Measurements from ENCODE around the gene RASAL1.

RASAL1 gene

DNA sequence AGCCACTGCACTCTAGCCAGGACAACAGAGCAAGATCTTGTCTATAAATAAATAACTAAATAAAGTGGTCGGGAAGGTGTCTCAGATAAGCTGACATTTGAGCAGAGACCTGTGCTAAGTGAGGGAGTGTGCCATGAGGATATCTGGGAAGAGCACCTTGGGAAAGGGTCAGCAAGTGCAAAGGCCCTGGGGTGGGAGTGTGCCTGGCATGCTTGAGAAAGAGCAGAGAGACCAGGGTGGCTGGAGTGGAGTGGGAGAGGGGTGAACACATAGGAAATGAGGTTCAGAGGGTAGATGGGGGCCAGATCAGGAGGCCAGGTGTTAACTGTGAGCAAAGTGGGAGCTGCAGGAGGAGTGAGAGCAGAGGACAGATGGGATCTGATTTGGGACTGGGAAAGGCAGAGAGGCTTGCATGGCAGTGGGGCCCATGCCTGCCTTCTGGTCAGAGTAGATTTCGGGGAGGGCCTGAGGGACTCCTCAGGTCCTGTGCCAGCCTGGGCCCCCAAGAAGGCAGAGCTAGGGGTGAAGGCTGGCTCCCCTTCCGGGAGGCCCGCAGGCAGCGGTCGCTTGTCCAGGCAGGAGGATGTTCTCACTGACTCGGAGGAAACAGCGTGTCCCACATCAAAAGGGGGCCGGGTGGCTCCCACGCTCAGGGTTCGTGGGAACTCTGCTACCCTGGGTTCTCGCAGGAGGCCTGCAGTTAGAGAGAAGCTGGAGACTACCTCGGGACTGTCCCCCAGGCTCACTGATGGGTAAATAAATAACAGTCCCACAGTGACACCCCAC, 46.4 kb downstream of the RASAL1 start:
- no peak overlapping the region for H3K4me3 ChIP-seq (ENCODE audit: low read depth, low read length)
- TF ChIP-seq, protein P1, sequence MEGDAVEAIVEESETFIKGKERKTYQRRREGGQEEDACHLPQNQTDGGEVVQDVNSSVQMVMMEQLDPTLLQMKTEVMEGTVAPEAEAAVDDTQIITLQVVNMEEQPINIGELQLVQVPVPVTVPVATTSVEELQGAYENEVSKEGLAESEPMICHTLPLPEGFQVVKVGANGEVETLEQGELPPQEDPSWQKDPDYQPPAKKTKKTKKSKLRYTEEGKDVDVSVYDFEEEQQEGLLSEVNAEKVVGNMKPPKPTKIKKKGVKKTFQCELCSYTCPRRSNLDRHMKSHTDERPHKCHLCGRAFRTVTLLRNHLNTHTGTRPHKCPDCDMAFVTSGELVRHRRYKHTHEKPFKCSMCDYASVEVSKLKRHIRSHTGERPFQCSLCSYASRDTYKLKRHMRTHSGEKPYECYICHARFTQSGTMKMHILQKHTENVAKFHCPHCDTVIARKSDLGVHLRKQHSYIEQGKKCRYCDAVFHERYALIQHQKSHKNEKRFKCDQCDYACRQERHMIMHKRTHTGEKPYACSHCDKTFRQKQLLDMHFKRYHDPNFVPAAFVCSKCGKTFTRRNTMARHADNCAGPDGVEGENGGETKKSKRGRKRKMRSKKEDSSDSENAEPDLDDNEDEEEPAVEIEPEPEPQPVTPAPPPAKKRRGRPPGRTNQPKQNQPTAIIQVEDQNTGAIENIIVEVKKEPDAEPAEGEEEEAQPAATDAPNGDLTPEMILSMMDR (IDR thresholded peaks at IDR 0.05; ENCODE audit: low read depth, low read length) = no peak

DNA sequence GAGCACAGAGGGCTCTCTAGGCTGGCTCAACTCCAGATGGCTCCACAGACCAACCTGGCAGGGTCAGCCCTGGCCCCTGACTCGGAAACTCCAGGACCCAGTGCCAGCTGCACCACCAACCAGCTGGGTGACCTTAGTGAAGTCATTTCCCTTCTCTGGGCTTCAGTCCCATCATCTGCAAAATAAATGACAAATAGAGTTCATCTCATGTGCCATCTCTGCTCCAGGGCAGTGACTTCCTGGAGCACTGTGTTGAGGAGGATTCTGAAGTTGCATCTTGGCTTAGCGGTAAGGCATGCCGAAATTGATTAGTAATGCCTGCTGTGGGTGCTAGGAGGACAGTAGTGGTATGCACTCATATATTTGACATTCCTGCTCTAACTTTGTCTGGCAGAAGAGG, 47.5 kb downstream of the RASAL1 start:
- TF ChIP-seq, protein P1 (IDR thresholded peaks at IDR 0.05; ENCODE audit: low read depth, low read length) = no peak

DNA sequence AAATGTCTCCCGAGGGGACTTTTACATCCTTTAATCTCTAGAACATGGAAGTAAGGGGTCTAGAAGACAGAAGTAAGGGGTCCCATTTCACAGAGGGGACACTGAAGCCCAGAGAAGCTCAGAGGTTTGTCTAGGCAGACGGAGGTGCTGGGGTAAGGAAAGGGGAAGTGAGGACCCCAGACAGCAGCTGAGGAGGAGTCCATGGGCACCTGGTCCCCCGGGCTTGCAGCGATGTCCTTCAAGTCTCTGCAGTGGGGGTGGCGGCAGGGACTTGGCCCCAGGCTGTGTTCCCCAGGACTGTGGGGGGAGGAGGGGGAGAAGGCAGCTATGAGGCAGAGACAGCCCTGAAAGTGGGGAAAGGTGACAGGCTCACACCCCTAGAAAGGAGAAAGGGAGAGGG, 48.4 kb downstream of the RASAL1 start:
- H3K4me3 ChIP-seq (ENCODE audit: low read depth, low read length) = no peak overlapping the region
- TF ChIP-seq, protein P1 (IDR thresholded peaks at IDR 0.05; ENCODE audit: low read depth, low read length) = no peak

More for the DNA sequence above, 47.5 kb downstream of the RASAL1 start:
- no peak overlapping the region for H3K4me3 ChIP-seq (ENCODE audit: low read depth, low read length)

DNA sequence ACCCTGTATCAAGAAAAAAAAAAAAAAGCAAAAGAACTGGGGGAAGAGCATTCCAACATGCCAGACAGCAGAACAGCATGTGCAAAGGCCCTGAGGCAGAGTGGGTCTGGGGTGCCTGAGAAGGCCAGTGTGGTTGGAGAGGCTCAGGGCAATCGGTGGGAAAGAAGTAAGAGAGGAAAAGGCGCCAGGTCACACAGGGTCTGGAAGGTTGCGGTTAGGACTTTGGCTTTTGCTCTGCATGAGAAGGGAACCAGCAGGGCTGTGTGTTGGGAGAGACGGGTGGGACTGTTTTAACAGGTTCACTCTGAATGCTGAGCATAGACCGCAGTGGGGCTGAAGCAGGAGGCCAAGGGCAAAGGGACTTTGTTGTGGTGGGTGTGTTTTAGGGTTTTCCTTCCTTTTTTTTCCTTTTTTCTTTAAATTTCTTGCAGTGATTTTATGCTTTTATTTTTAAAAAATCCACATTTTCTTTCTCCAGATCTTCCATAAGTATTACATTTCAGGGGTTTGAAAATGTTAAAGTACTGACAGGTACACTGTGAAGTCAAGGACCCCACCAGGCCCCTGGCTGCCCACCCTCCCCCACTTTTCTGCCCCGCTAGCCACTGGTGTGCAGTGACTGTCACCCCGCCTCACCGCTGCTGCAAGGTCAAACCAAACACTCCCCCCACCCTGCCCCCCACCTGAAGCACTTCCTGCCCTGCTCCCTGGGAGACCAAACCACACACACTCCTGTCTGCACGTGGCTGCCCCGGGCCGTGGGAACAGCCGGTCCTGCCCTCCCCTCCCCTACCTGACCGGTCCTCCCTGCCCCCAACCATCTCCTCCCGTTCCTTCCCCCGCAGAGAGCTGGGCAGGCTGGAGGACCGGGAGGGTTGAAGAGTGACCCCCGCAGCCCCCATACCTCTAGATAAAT, 49.1 kb downstream of the RASAL1 start:
- TF ChIP-seq, protein P1 (IDR thresholded peaks at IDR 0.05; ENCODE audit: low read depth, low read length) = no peak
- H3K4me3 ChIP-seq (ENCODE audit: low read depth, low read length) = no peak overlapping the region

DNA sequence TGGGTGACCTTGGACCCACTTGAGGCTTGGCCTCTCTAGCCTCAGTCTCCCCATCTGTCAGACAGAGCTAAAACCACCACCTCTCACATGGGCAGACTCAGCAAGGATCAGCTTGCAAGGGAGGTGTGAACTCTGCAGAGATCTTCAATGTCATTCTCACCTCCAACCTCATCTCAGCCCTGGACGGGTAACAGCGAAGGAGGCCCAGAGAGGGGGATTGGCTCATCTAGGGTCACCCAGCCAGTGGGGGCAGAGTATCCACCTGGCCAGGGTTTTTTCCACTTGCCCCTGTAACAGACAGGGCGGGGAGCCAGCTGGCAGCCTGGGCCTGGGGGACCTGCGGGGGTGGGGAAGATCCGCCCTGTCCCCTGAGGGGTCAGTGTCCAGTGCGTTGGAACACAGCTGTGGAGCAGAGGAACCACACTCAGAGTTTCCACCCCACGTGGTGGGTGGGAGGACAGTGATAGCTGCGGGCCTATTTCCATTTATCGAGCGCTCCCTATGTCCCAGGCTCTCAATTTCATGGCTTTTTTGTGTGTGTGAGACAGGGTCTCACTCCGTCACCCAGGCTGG, 51.6 kb downstream of the RASAL1 start:
- H3K4me3 ChIP-seq (ENCODE audit: low read depth, low read length) = no peak overlapping the region

DNA sequence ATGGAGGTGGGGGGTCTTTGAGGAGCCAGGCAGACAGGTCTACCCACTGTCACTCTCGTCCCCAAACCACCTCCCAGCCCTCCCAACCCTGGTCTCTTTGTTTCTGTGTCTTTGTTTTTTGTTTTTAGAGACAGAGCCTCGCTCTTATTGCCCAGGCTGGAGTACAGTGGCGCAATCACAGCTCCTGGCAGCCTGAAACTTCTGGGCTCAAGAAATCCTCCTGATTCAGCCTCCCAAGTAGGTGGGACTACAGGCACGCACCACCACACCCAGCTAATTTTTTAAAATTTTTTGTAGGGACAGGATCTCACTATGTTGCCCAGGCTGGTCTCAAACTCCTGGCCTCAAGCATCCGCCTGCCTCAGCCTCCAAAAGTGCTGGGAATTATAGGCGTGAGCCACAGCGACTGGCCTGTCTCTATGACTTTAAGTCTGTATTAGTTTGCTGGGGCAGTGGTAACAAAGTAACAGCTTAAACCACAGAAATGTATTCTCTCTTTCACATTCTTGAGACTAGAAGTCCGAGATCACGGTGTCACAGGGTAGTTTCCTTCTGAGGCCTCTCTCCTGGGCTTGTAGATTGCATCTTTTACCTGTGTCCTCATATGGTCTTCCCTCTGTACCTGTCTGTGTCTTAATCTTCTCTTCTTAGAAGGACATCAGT, 52.9 kb downstream of the RASAL1 start:
- no peak overlapping the region for H3K4me3 ChIP-seq (ENCODE audit: low read depth, low read length)
- TF ChIP-seq, protein P1 (IDR thresholded peaks at IDR 0.05; ENCODE audit: low read depth, low read length) = no peak

More for the DNA sequence above, 51.6 kb downstream of the RASAL1 start:
- TF ChIP-seq, protein P1 (IDR thresholded peaks at IDR 0.05; ENCODE audit: low read depth, low read length) = no peak

All from WI38 (cell line).